ENCODE data around the gene IKZF2.

IKZF2 gene

GRCh38 chr2:212970132-212970531 is 181.3 kb downstream of the IKZF2 start:
- no peaks in the 10 kb centered on the region for H3K36me3 ChIP-seq (ENCODE audit: control insufficient read depth, insufficient read depth, low read length)
- no peak overlapping the region for H3K27ac ChIP-seq (ENCODE audit: low read depth, low read length)
- H3K4me3 ChIP-seq (ENCODE audit: low read depth, low read length), result no peak overlapping the region
- H3K4me1 ChIP-seq (ENCODE audit: control insufficient read depth, insufficient read depth, low read length), result peaks cover 13% of the 10 kb centered on the region; the same call in 1 of the 2 replicates
- H3K9ac ChIP-seq (ENCODE audit: low read length), result no peak overlapping the region
- no peaks in the 10 kb centered on the region for H3K27me3 ChIP-seq (ENCODE audit: control insufficient read depth, insufficient read depth, low read length)
- no peaks in the 10 kb centered on the region for H3K9me3 ChIP-seq (ENCODE audit: control insufficient read depth, insufficient read depth, low read depth, low read length)

GRCh38 chr2:212968284-212969081 is 182.9 kb downstream of the IKZF2 start:
- Histone ChIP-seq H3K36me3 (ENCODE audit: control insufficient read depth, insufficient read depth, low read length) (no peaks in the 10 kb centered on the region), H3K27ac (ENCODE audit: low read depth, low read length) (0 out of 2 replicates have a peak overlapping the region, but pooled peaks have one; percentile 9), H3K9me3 (ENCODE audit: control insufficient read depth, insufficient read depth, low read depth, low read length) (no peaks in the 10 kb centered on the region), H3K4me1 (ENCODE audit: control insufficient read depth, insufficient read depth, low read length) (peaks cover 13% of the 10 kb centered on the region; the same call in 1 of the 2 replicates), H3K9ac (ENCODE audit: low read length) (no peak overlapping the region), H3K4me3 (ENCODE audit: low read depth, low read length) (no peak overlapping the region), H3K27me3 (ENCODE audit: control insufficient read depth, insufficient read depth, low read length) (no peaks in the 10 kb centered on the region)

GRCh38 chr2:212966884-212967283 is 184.5 kb downstream of the IKZF2 start:
- Histone ChIP-seq H3K4me3 (ENCODE audit: low read depth, low read length) (no peak overlapping the region), H3K27ac (ENCODE audit: low read depth, low read length) (no peak overlapping the region), H3K27me3 (ENCODE audit: control insufficient read depth, insufficient read depth, low read length) (no peaks in the 10 kb centered on the region), H3K9me3 (ENCODE audit: control insufficient read depth, insufficient read depth, low read depth, low read length) (no peaks in the 10 kb centered on the region), H3K4me1 (ENCODE audit: control insufficient read depth, insufficient read depth, low read length) (peaks cover 13% of the 10 kb centered on the region; the same call in 1 of the 2 replicates), H3K9ac (ENCODE audit: low read length) (no peak overlapping the region), H3K36me3 (ENCODE audit: control insufficient read depth, insufficient read depth, low read length) (no peaks in the 10 kb centered on the region)

GRCh38 chr2:212962691-212963090 is 188.7 kb downstream of the IKZF2 start:
- Histone ChIP-seq H3K4me3 (ENCODE audit: low read depth, low read length) (no peak overlapping the region), H3K36me3 (ENCODE audit: control insufficient read depth, insufficient read depth, low read length) (no peaks in the 10 kb centered on the region), H3K27ac (ENCODE audit: low read depth, low read length) (no peak overlapping the region)

GRCh38 chr2:212961255-212961654 is 190.2 kb downstream of the IKZF2 start:
- no peak overlapping the region for H3K27ac ChIP-seq (ENCODE audit: low read depth, low read length)
- no peak overlapping the region for H3K9ac ChIP-seq (ENCODE audit: low read length)
- H3K4me1 ChIP-seq (ENCODE audit: control insufficient read depth, insufficient read depth, low read length), result peaks cover 9% of the 10 kb centered on the region; the same call in 1 of the 2 replicates

More at GRCh38 chr2:212962691-212963090, 188.7 kb downstream of the IKZF2 start:
- no peaks in the 10 kb centered on the region for H3K9me3 ChIP-seq (ENCODE audit: control insufficient read depth, insufficient read depth, low read depth, low read length)
- peaks cover 13% of the 10 kb centered on the region; the same call in 1 of the 2 replicates for H3K4me1 ChIP-seq (ENCODE audit: control insufficient read depth, insufficient read depth, low read length)
- no peak overlapping the region for H3K9ac ChIP-seq (ENCODE audit: low read length)
- no peaks in the 10 kb centered on the region for H3K27me3 ChIP-seq (ENCODE audit: control insufficient read depth, insufficient read depth, low read length)

GRCh38 chr2:212960336-212960735 is 191.1 kb downstream of the IKZF2 start:
- no peaks in the 10 kb centered on the region for H3K36me3 ChIP-seq (ENCODE audit: control insufficient read depth, insufficient read depth, low read length)
- H3K4me3 ChIP-seq (ENCODE audit: low read depth, low read length), result no peak overlapping the region
- H3K9me3 ChIP-seq (ENCODE audit: control insufficient read depth, insufficient read depth, low read depth, low read length), result no peaks in the 10 kb centered on the region
- H3K27me3 ChIP-seq (ENCODE audit: control insufficient read depth, insufficient read depth, low read length), result no peaks in the 10 kb centered on the region
- no peak overlapping the region for H3K9ac ChIP-seq (ENCODE audit: low read length)
- peaks cover 9% of the 10 kb centered on the region; the same call in 1 of the 2 replicates for H3K4me1 ChIP-seq (ENCODE audit: control insufficient read depth, insufficient read depth, low read length)
- no peak overlapping the region for H3K27ac ChIP-seq (ENCODE audit: low read depth, low read length)

More at GRCh38 chr2:212961255-212961654, 190.2 kb downstream of the IKZF2 start:
- Histone ChIP-seq H3K4me3 (ENCODE audit: low read depth, low read length) (no peak overlapping the region), H3K36me3 (ENCODE audit: control insufficient read depth, insufficient read depth, low read length) (no peaks in the 10 kb centered on the region), H3K27me3 (ENCODE audit: control insufficient read depth, insufficient read depth, low read length) (no peaks in the 10 kb centered on the region), H3K9me3 (ENCODE audit: control insufficient read depth, insufficient read depth, low read depth, low read length) (no peaks in the 10 kb centered on the region)

GRCh38 chr2:212959471-212960117 is 191.8 kb downstream of the IKZF2 start:
- no peak overlapping the region for H3K9ac ChIP-seq (ENCODE audit: low read length)
- no peak overlapping the region for H3K4me3 ChIP-seq (ENCODE audit: low read depth, low read length)
- peaks cover 9% of the 10 kb centered on the region; the same call in 1 of the 2 replicates for H3K4me1 ChIP-seq (ENCODE audit: control insufficient read depth, insufficient read depth, low read length)
- H3K27me3 ChIP-seq (ENCODE audit: control insufficient read depth, insufficient read depth, low read length), result no peaks in the 10 kb centered on the region
- no peaks in the 10 kb centered on the region for H3K36me3 ChIP-seq (ENCODE audit: control insufficient read depth, insufficient read depth, low read length)
- no peaks in the 10 kb centered on the region for H3K9me3 ChIP-seq (ENCODE audit: control insufficient read depth, insufficient read depth, low read depth, low read length)
- no peak overlapping the region for H3K27ac ChIP-seq (ENCODE audit: low read depth, low read length)

GRCh38 chr2:212958757-212959295 is 192.6 kb downstream of the IKZF2 start:
- H3K27me3 ChIP-seq (ENCODE audit: control insufficient read depth, insufficient read depth, low read length), result no peaks in the 10 kb centered on the region
- no peak overlapping the region for H3K27ac ChIP-seq (ENCODE audit: low read depth, low read length)
- H3K36me3 ChIP-seq (ENCODE audit: control insufficient read depth, insufficient read depth, low read length), result no peaks in the 10 kb centered on the region
- no peak overlapping the region for H3K4me3 ChIP-seq (ENCODE audit: low read depth, low read length)
- peaks cover 9% of the 10 kb centered on the region; the same call in 1 of the 2 replicates for H3K4me1 ChIP-seq (ENCODE audit: control insufficient read depth, insufficient read depth, low read length)
- no peak overlapping the region for H3K9ac ChIP-seq (ENCODE audit: low read length)
- no peaks in the 10 kb centered on the region for H3K9me3 ChIP-seq (ENCODE audit: control insufficient read depth, insufficient read depth, low read depth, low read length)

GRCh38 chr2:212958133-212958532 is 193.3 kb downstream of the IKZF2 start:
- Histone ChIP-seq H3K27me3 (ENCODE audit: control insufficient read depth, insufficient read depth, low read length) (no peaks in the 10 kb centered on the region), H3K4me3 (ENCODE audit: low read depth, low read length) (no peak overlapping the region), H3K27ac (ENCODE audit: low read depth, low read length) (no peak overlapping the region), H3K36me3 (ENCODE audit: control insufficient read depth, insufficient read depth, low read length) (no peaks in the 10 kb centered on the region), H3K9ac (ENCODE audit: low read length) (no peak overlapping the region), H3K4me1 (ENCODE audit: control insufficient read depth, insufficient read depth, low read length) (peaks cover 9% of the 10 kb centered on the region; the same call in 1 of the 2 replicates), H3K9me3 (ENCODE audit: control insufficient read depth, insufficient read depth, low read depth, low read length) (no peaks in the 10 kb centered on the region)

- Histone ChIP-seq H3K27ac (ENCODE audit: low read depth, low read length) (no peak overlapping the region), H3K9ac (ENCODE audit: low read length) (no peak overlapping the region), H3K27me3 (ENCODE audit: control insufficient read depth, insufficient read depth, low read length) (no peaks in the 10 kb centered on the region), H3K4me1 (ENCODE audit: control insufficient read depth, insufficient read depth, low read length) (peaks cover 9% of the 10 kb centered on the region; the same call in 1 of the 2 replicates), H3K9me3 (ENCODE audit: control insufficient read depth, insufficient read depth, low read depth, low read length) (no peaks in the 10 kb centered on the region), H3K4me3 (ENCODE audit: low read depth, low read length) (no peak overlapping the region), H3K36me3 (ENCODE audit: control insufficient read depth, insufficient read depth, low read length) (no peaks in the 10 kb centered on the region)
Observed at GRCh38 chr2:212957624-212958023, 193.8 kb downstream of the IKZF2 start.
